ENCODE data around the gene SH2D2A.

SH2D2A gene

DNA sequence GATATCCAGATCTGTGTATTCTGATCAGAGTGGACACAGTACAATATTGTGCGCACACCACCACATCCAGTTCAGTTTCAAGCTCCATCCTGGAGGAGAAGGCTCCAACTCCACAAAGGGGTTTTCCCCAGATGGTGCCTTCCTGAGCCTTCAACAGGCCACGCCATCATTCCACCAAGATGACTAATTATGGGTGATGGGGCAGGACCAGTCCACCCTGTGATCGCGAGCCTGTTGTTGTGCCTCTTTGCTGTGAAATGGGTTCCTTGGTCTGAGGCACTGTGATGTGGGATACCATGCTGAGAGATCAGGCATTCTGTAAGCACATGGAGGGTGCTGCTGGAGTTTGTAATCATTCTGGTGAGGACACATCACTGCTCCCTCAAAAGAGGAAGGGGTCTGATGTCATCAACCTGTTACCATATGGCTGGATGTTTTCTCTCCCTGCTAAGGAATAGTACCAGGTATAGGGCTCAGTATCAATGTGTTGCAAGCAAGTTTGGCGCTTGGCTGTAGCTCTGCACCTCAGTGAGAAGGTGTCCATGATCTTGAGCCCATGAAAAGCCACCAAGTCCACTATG lies 6.7 kb upstream of the SH2D2A start:
- no peak for DNase-seq (ENCODE audit: low read depth in 2 of 2)

DNA sequence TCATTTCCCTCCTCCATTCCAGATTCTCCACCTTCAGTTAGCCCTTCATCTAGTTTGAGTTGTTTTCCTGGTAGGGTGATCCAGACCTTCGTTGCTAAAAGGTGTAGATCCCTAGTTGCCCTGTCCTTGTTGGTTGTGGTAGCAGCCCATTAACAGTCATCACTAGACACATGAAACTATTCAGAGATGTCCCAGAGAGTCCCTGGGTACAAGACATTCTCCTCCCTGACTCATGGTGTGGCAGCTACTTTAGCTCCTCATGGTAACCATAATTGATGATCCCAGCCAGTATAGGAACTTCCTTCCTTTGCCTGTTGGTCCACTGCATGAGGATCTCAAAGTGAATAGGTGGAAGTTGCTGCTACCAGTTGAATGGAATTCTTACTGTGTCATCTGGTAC lies 6.0 kb upstream of the SH2D2A start:
- no peak for DNase-seq (ENCODE audit: low read depth in 2 of 2)

DNA sequence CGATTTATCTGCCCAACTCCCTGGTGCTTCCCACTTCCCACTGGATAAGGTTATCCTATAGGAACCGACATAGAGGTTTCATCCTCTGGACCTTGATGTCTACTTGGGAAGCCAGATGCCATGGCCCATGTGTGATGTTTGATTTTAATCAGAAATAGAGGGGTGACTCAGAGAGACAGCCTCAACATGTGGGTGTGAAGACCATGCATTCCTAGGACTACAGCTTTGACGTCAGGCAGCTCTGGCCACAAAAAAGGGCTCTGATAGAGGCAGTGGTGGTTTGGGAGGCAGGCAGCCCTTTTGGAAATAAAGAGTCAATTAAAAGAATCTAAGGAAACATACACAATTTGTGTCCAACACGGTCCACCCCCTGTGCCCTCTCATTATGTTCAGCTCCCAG lies 5.2 kb upstream of the SH2D2A start:
- DNase-seq (ENCODE audit: low read depth in 2 of 2): peak in 1 of 2 donors; percentile 59

DNA sequence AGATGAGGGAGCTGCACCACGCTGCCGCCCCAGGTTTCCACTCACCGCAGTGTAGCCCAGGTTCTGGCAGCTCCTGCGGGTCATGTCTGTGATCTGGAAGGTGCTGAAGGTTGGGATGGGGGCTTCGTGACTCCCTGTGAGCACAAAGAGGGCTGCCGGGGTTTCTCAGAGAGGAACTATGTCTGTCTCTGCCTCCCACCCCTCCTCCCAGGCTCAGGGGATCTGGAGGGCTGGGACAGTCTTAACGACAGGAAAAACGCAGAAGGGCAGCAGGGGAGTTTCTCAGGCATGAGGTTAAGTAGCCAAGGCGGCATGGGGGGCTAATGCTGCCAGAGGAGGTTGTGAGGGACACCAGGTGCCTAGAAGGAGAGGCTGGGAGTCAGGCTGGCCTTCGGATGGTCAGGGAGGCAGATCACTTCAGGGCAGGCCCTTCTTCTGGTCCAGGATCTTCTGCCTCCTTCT lies 656 bp downstream of the SH2D2A start:
- no peak for DNase-seq (ENCODE audit: low read depth in 2 of 2)

DNA sequence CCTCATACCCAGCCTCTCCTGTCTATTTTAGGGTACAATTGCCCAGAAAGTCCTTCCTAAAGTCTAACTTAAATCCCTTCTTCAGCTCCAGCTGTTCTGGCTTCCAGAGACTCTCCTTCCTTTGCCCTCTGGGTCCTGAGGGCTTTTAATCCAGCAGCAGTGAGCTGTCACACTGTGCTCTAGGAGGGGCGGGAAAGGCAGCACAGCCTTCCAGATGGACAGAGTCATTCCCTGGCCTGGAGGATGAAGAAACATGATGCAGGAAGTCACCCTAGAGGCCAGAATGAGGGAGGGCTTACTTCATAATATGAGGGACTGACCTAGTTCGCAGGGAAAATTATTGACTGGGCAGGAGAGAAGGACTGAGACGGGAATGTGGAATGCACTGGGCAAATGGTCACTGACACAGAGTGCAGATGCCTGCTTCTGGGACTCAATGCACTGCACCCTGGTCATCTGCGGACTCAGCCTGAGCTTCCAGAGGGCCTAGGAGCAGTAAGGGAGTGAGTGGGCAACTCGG lies 1.3 kb downstream of the SH2D2A start:
- DNase-seq (ENCODE audit: low read depth in 2 of 2): no peak

DNA sequence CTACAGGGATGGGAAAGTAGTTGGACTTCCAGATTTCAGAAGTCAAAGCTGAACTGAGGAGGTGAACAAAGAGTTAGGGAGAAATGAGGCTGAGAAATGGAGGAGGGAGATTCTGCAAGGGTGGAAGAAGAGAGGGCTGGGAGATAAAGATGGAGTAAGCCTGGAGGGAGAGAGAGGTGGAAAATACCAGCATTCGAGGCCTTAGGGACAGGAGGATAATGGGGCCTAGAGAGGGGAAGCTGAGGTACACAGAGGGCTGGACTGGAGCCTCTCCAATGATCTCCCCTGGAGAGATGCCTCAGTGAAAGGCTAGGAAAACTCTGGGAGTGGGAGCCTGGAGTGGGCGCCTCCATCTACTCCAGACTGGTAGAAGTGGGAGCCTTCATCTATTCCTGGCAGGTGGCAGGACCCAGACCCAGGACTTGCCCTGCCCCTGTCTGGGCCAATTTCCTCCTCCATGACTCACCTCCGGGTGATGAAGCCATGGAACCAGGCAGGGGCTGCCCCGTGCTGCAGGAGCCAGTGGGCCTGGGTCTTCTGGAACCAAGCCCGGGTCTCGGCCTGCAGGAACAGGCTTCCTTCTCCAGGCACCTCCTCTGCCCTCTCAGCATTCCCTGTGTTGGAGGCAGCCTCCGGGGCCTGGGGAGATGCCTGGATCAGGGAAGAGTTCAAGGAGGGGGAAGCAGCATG lies 1.9 kb downstream of the SH2D2A start:
- DNase-seq (ENCODE audit: low read depth in 2 of 2): no peak

DNA sequence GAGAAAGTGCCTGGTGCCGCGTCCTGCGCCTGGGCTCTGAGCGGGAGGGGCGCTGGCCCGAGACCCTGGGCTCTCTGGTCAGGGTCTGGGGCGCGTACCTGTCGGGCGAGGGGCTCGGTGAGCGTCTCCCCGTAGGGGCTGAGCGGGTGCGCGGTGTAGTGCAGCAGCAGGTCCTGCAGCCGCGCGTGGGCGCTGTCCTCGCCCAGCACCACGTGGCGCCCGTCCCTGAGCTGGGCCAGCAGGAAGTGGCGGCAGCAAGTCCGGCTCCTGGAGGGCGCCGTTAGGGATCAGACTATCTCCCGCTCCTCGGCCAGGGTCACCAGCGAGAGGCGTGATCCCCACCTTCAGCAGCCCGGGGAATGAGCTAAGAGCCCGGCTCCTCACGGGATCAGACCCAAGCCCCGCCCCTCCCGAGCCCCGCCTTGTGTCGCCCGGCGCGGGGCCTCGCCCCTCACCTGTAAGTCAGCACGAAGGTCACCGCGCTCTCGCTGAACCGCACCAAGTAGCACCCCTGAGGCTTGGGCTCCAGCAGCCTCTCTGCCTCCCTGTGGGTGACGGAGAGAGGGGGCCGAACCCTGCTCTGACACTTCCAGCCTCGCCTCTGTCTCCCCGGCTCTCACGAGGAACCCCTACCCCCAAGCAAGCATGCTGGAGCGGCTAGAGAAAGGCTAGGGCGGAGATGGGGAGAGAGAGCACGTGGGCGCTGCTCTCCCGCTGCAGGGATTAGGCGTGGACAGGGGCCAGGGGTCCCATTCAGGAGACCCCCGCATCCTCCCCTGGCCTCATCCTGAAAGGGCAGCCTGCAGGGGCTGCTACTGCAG lies 2.7 kb downstream of the SH2D2A start:
- DNase-seq (ENCODE audit: low read depth in 2 of 2): peak; percentile 47 to 69

DNA sequence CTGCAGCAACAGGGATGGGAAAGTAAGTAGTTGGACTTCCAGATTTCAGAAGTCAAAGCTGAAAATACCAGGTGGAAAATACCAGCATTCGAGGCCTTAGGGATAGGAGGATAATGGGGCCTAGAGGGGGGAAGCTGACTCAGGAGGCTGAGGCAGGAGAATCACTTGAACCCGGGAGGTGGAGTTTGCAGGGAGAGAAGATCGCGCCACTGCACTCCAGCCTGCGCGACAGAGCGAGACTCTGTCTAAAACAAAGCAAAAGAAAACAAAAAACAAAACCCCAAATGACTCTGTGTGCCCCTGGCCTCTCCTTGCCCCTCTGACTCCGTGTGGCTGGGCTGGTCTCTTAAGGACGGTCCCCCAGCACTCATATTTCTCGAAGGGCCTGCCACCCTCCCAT lies 3.4 kb downstream of the SH2D2A start:
- DNase-seq (ENCODE audit: low read depth in 2 of 2): no peak

DNA sequence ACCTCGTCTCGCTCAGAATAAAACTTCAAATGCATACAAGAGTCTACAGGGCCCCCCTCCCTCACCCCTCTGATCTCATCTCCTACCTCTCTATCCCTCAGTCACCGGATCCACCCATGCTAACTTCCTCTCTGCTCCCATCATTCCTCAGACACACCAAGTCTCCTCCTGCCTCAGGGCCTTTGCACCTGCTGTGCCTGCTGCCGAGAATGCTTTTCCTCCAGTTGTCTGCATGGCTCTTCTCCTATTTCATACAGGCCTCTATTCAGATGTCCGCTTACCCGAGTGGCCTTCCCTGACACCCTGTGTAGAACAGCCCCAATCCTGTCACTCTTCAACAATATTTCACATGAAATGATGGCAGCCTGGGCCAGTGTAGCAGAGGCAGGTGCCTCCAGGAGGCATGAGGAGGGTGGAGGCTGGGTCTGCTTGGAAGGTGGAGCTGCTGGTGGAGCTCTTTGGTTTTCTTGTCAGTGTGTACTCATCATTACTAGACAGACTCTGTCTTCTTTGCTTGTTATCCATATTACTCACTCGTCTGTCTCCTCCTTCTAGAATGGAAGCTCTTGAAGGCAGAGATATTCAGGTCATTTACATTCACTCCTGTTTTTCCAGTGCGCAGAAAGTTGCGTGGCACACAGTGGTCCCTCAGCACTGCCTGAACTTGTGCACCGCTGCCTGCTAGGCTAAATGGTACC lies 4.2 kb downstream of the SH2D2A start:
- no peak for DNase-seq (ENCODE audit: low read depth in 2 of 2)

DNA sequence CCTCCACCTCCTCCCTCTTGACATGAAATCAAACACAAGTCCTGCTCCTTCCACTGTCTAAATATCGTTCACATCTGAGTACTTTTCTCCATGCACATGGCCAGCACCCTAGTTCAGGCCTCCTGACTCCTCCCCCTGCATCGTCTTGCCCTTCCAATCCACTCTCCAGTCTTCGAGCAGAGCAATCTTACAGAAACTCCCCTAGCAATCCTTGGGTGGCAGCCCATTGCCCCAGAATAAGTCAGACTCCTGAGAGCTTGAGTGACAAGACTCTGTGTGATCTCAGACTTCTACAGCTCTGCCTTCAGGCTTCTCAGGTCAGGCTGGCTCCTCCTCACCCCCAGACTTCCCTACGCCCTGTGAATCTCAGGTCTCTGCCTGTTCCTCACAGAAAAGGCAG lies 5.5 kb downstream of the SH2D2A start:
- DNase-seq (ENCODE audit: low read depth in 2 of 2): no peak

DNA sequence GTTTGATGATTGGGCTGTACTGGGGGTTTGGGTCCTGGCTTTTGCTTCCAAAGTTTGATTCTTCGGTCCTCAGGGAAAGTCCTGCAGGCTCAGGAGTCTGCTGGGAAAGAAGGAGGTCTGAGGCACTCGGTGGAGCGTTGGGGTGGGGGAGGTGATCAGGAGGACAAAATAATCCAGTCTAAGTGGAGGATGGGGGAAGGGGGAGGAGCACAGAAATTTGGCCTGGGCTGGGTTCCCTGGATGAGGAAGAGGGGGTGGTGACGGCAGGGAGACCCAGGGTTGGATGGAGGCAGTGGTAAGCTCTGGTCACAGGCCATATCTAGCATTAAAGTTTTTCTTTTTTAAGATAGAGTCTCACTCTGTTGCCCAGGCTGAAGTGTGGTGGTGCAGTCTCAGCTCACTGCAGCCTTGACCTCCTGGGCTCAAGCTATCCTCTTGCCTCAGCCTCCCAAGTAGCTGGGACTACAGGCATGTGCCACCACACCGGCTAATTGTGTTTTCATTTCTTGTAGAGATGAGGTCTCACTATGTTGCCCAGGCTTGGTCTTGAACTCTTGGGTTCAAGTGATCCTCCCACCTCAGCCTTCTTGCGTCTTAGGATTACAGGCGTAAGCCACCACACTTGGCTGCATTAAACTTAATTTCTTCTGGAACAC lies 6.8 kb downstream of the SH2D2A start:
- DNase-seq (ENCODE audit: low read depth in 2 of 2): no peak

DNA sequence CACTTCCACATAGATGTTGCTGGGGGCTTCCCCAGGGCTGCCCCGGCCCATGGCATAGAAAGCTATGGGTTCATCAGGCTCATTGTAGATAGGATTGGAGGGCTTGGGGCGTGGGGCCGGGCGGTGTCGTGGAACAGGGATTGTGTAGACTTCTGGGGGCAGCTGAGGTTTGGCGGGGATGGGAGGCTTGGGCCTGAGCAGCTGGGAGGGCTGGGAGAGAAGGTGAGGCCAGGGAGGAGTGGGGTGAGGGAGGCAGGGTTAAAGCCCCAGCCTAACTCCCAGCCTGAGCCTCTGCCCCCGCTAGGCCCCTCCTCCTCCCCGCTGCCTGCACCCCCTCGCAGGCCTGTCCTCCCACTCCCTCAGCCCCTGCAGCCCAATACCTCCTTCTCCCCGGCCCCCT lies 7.4 kb downstream of the SH2D2A start:
- DNase-seq (ENCODE audit: low read depth in 2 of 2): no peak

DNA sequence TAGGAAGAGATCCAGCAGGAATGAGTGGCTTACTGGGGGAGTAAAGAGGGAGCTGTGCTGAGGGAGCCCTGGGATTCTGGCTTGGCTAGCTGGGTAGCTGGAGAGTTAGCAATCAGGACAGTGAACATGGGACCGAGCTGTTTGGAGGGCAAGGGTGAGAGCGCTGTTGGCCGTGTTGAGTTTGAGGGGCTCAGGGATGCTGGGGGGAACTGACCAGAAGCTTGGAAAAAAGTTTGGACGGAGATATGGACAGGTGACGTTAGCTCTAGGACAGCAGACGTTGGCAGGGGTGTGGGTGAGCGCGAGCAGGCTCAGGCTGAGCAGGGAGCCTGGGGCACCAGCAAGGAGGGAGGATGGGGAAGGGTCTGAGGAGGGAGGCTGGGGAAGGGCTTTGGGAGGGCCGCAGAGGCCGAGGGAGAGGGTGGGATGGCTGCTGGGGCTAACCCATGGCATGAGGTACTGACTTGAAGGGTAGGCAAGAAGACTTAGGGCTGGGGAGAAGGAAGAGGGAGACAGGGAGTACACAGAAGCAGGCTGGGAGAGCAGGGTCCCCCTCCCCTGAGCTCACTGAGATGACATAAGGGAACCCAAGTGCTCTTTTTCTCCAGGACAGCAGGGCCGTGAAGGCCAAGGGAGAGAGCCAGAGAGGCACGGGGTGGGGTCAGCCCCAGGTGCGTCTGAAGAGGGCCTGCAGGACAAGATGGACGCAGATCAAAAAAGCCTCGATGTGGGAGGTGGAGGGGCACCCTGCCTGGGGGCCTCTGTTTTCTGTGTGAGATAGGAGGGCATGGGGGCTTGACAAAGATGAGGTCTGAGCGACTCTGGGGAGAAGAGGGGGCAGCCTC lies 8.2 kb downstream of the SH2D2A start:
- DNase-seq (ENCODE audit: low read depth in 2 of 2): no peak

DNA sequence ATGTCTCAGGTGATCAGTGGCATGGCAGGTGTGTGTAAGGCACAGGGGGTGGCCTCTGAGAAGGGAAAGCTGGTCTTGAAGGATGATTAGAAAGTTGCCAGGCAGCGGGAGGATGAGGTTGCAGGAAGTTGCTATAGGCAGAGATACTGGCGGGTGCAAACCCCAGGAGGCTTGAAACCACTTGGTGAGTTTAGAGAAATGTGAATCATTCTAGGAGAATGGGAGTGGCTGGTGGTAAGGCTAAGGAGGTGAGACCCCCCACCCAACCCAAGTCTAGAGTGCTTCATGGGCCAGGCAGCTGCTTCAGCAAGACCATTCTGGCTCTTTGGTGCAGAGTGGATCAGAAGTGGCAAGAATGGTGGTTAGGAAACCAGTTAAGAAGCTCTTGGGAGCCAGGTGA lies 9.0 kb downstream of the SH2D2A start:
- DNase-seq (ENCODE audit: low read depth in 2 of 2): no peak

DNA sequence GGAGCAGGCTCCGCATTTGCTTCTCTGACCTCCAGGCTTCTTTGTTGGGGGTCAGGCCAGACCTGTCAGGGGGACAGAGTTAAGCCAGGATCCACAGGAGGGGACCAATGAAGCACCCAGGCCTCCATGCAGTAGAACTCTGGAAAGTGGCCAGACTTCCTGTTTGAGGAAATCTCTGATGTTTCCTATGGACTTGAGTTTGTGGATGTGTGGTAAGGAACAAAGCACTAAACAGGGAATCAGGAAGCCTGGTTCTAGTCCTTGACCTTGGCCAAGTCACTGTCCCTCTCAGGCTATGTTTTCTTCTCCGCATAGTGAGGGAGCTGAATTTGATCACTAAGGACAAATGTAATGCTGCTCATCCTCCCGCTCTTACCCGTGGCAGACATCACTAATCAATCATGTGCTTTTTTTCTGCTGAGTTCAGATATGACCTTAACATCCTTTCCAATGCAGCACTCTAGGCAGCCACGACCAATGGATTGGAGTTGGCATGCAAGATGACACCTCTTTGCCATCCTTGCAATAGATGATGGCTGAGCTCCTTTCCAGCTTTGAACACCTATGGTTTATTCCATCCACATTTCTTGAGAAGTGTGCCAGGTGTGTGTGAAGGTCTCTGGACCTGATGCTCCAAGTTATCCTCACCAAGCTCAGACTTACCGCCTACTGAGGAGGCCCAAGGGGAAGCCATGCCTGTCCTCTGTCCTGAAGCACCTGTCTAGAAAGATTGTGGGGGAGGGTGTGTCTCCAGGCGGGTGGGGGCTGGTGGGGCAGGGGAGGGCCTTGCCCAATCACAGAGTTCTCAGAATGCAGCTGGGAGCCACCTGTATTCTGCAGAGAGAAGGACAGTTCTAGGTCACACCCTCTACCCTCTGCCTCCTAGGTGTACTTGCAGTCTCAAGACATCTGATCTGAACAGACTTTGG lies 9.9 kb downstream of the SH2D2A start:
- DNase-seq (ENCODE audit: low read depth in 2 of 2): no peak

DNA sequence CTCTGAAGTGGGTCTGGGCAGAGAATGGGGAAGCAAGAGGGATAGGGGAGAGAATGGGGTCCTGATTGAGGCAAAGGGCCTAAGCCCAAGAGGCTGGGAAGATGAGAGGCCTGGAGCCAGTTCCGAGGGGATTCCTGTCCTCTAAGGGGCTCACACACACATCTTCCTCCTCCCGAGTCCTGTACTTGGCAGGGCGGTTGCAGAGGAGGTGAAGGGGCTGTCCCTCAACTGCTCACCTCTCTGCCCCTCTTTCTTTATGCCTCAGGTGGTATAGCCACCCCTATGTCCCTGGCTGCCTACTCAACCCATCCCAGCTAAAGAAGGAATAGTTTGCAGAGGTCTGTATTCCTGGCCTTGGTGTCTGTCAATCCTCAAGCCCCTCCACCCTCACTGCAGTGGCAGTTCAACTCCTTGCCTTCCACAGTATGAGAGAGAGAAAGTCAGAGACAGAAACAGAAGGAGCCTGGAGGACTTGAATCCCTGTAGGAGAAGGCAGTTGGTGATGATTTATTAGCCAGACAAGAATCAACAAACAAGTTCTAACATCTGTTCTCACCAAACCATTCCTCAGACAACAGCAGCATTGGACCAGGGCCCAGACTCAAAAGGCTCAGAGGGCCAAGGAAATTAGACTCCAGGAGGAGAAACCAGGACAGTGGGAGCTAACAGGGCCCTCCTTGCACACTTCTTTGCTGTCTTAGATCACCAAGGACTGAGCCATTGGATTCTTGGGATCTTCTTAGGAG lies 10.7 kb downstream of the SH2D2A start:
- no peak for DNase-seq (ENCODE audit: low read depth in 2 of 2)

DNA sequence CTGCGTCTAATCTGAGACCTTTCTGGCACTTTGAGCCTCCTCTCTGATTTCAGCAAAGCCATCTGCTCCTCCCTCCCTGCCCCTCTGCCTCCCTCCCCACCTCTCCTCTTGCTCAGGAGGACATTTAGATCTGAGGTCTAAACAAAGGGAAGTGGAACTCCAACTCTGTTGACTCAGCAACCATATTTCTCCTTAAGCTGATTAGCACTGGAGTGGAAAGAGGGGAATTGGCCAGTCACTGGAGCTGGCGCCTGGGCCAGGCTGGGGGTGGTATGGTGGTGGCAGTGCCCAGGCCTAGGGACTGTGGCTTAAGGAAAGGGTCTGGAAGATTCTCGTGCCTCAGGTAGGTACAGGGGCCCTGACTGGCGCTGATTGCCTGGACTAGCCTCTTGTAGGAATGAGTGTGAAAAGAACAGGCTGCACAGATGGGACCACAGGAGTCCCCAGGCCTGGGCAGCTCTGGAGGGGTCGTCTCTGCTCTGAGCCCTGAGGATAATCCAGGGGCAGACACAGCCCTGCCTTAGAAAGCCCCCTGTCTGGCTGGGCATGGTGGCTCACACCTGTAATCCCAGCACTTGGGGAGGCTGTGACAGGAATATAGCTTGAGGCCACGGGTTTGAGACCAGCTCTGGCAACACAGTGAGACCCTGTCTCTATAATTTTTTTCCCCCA lies 11.9 kb downstream of the SH2D2A start:
- no peak for DNase-seq (ENCODE audit: low read depth in 2 of 2)

DNA sequence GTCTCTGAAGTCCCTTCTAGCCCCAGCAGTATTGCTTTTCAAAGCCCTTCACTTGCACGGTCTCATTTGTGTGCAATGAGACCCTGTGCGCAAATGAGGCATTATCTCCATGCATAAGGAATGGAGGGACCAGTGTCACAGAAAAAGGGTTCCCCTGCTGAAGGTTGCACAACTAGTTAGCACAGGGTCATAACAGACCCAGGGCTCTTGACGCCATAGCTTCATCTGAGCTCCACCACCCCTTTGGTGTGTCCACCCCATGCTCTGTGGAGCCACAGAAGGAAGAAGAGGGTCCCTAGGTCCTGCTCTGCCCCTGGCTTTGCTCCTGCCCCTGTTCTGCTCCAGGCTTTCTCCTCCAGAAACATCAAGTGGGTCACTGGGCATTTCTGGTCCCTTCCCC lies 12.6 kb downstream of the SH2D2A start:
- DNase-seq (ENCODE audit: low read depth in 2 of 2): no peak

Data from stimulated activated CD4-positive, alpha-beta T cell treated with anti-CD3 and anti-CD28 coated beads, Interleukin-15, amount 100 ng/mL, for 48 hours (primary cell).